ENCODE results near the gene TUBB1.

TUBB1 gene

DNA sequence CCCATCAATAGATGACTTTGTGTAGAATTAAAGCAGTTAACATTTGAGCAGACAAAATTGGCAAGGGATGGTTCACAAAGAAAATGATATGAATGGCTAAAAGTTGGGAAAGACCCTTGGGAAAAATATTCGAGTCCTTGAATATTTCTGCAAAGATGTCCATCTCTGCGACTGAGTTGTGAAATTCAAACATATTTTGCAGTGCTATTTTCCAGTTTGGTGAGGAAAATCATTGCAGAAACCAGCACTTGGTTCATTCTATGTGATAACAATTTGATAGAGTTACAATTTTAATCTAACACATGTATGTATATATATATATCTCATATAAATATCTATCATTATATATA is 29.4 kb downstream of the TUBB1 start:
- Histone ChIP-seq H3K27ac (ENCODE audit: low read depth, low read length) (no peak overlapping the region), H3K4me1 (ENCODE audit: insufficient read depth, low read length) (no peaks in the 10 kb centered on the region), H3K36me3 (ENCODE audit: insufficient read depth, low read length) (no peaks in the 10 kb centered on the region), H3K27me3 (ENCODE audit: control insufficient read depth in 1 of 2, insufficient read depth in 2 of 2, low read length in 2 of 2) (no peaks in the 10 kb centered on the region), H3K9me3 (ENCODE audit: low read length) (no peaks in the 10 kb centered on the region), H3K4me3 (ENCODE audit: low read depth in 1 of 2, low read length in 2 of 2) (no peak overlapping the region), H3K9ac (ENCODE audit: low read length) (no peak overlapping the region)

DNA sequence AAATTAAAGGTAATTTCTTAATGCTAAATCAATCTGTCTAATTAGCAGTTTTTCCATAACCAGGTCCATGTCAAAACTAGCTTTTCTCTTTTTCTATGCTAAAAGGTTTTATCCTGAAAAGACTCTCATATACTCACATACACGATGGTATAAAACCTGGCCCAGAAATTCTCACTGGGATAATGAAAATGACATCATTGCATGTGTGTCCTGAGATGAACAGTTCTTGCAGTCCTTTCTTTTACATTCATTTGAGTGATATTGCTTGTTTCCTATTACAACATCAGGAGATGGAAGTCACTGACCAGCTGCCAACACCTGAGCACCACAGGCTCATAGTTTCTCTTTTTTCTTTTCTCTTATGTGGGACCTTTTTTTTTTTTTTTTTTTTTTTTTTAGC is 31.2 kb downstream of the TUBB1 start:
- H3K27ac ChIP-seq (ENCODE audit: low read depth, low read length), result no peak overlapping the region
- no peaks in the 10 kb centered on the region for H3K9me3 ChIP-seq (ENCODE audit: low read length)
- no peaks in the 10 kb centered on the region for H3K36me3 ChIP-seq (ENCODE audit: insufficient read depth, low read length)
- H3K4me3 ChIP-seq (ENCODE audit: low read depth in 1 of 2, low read length in 2 of 2), result no peak overlapping the region
- no peak overlapping the region for H3K9ac ChIP-seq (ENCODE audit: low read length)
- no peaks in the 10 kb centered on the region for H3K27me3 ChIP-seq (ENCODE audit: control insufficient read depth in 1 of 2, insufficient read depth in 2 of 2, low read length in 2 of 2)
- no peaks in the 10 kb centered on the region for H3K4me1 ChIP-seq (ENCODE audit: insufficient read depth, low read length)

- H3K27me3 ChIP-seq (ENCODE audit: control insufficient read depth in 1 of 2, insufficient read depth in 2 of 2, low read length in 2 of 2), result no peaks in the 10 kb centered on the region
- H3K9me3 ChIP-seq (ENCODE audit: low read length), result no peaks in the 10 kb centered on the region
Observed at GRCh38 chr20:59051666-59052185, 32.5 kb downstream of the TUBB1 start.

DNA sequence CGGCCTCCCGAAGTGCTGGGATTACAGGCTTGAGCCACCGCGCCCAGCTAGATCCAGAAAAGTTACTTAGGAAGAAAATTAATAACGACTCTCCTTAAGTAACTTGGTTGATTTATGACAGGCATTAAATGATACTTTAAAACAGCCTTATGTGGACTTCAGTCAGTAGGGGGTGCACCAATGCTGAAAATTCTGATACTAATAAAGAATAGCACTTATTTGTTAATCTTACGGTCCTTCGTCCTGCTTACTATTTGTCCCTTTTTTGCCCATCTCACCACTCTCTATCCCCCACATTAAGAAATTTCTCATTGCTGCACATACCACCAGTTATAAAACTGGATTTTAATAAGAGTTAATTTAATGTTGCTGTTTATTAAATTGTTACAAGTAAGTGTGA is 36.1 kb downstream of the TUBB1 start:
- H3K4me3 ChIP-seq (ENCODE audit: low read depth in 1 of 2, low read length in 2 of 2), result no peak overlapping the region
- no peaks in the 10 kb centered on the region for H3K9me3 ChIP-seq (ENCODE audit: low read length)
- H3K36me3 ChIP-seq (ENCODE audit: insufficient read depth, low read length), result no peaks in the 10 kb centered on the region
- no peaks in the 10 kb centered on the region for H3K4me1 ChIP-seq (ENCODE audit: insufficient read depth, low read length)
- no peak overlapping the region for H3K9ac ChIP-seq (ENCODE audit: low read length)
- H3K27me3 ChIP-seq (ENCODE audit: control insufficient read depth in 1 of 2, insufficient read depth in 2 of 2, low read length in 2 of 2), result no peaks in the 10 kb centered on the region
- H3K27ac ChIP-seq (ENCODE audit: low read depth, low read length), result no peak overlapping the region

More at GRCh38 chr20:59051666-59052185, 32.5 kb downstream of the TUBB1 start:
- no peak overlapping the region for H3K27ac ChIP-seq (ENCODE audit: low read depth, low read length)
- H3K4me3 ChIP-seq (ENCODE audit: low read depth in 1 of 2, low read length in 2 of 2), result no peak overlapping the region
- H3K36me3 ChIP-seq (ENCODE audit: insufficient read depth, low read length), result no peaks in the 10 kb centered on the region
- no peak overlapping the region for H3K9ac ChIP-seq (ENCODE audit: low read length)
- H3K4me1 ChIP-seq (ENCODE audit: insufficient read depth, low read length), result no peaks in the 10 kb centered on the region

GRCh38 chr20:59062081-59062480 is 42.9 kb downstream of the TUBB1 start:
- Histone ChIP-seq H3K9me3 (ENCODE audit: low read length) (no peaks in the 10 kb centered on the region), H3K36me3 (ENCODE audit: insufficient read depth, low read length) (no peaks in the 10 kb centered on the region), H3K9ac (ENCODE audit: low read length) (no peak overlapping the region), H3K27ac (ENCODE audit: low read depth, low read length) (no peak overlapping the region), H3K27me3 (ENCODE audit: control insufficient read depth in 1 of 2, insufficient read depth in 2 of 2, low read length in 2 of 2) (no peaks in the 10 kb centered on the region), H3K4me1 (ENCODE audit: insufficient read depth, low read length) (peaks cover 13% of the 10 kb centered on the region), H3K4me3 (ENCODE audit: low read depth in 1 of 2, low read length in 2 of 2) (no peak overlapping the region)

DNA sequence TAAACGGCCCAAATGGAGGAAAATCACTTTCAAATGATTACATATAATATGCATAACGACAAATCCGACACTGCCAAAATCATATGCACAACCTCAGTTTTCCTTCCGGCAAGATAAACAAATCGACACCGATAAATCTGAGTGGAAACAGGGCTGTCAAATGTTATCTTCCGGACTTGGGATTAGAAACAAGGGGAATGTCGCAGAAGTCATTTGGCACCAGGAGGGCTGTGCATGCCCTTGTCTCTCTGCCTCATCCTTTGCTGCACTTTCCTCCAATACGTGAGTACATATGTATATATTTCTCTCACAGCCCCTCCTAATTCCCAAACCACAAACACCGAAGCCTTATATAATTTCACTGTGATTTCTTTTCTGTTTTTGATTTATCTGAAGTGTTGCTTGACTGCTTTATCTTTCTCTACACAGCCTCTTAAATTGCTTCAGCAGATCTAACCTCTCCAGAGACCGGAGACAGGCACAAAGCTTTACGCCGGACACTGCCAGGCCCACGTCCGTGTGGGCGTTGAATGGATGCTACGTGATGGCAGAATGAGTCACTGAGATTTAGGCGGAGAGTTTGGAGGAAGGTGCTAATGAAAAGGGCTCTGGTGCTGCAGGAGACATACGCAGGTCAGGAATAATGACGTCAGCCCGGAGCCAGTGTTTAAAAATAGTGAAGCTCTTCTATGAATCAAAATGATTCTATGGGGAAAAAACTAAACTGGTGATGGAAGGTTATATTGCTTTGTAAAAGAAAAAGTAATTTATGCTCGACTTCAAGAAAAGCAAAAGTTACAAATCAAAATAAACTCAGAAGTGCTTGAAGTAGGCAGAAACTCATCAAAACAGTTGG is 44.4 kb downstream of the TUBB1 start:
- H3K4me1 ChIP-seq (ENCODE audit: insufficient read depth, low read length), result peaks cover 13% of the 10 kb centered on the region
- H3K27ac ChIP-seq (ENCODE audit: low read depth, low read length), result peak overlapping the region; percentile 36
- H3K36me3 ChIP-seq (ENCODE audit: insufficient read depth, low read length), result no peaks in the 10 kb centered on the region
- peak overlapping the region; percentile 7 for H3K9ac ChIP-seq (ENCODE audit: low read length)
- H3K9me3 ChIP-seq (ENCODE audit: low read length), result no peaks in the 10 kb centered on the region
- peak overlapping the region in 1 of 2 donors; percentile 19 for H3K4me3 ChIP-seq (ENCODE audit: low read depth in 1 of 2, low read length in 2 of 2)
- no peaks in the 10 kb centered on the region for H3K27me3 ChIP-seq (ENCODE audit: control insufficient read depth in 1 of 2, insufficient read depth in 2 of 2, low read length in 2 of 2)

- H3K9me3 ChIP-seq (ENCODE audit: low read length), result no peaks in the 10 kb centered on the region
- peak overlapping the region in 1 of 2 donors; percentile 19 for H3K4me3 ChIP-seq (ENCODE audit: low read depth in 1 of 2, low read length in 2 of 2)
- no peaks in the 10 kb centered on the region for H3K36me3 ChIP-seq (ENCODE audit: insufficient read depth, low read length)
- peak overlapping the region; percentile 19 for H3K9ac ChIP-seq (ENCODE audit: low read length)
- peak overlapping the region; percentile 36 for H3K27ac ChIP-seq (ENCODE audit: low read depth, low read length)
- no peaks in the 10 kb centered on the region for H3K27me3 ChIP-seq (ENCODE audit: control insufficient read depth in 1 of 2, insufficient read depth in 2 of 2, low read length in 2 of 2)
- H3K4me1 ChIP-seq (ENCODE audit: insufficient read depth, low read length), result peaks cover 13% of the 10 kb centered on the region
Observed at GRCh38 chr20:59064214-59064722, 45.0 kb downstream of the TUBB1 start.

- no peak overlapping the region for H3K9ac ChIP-seq (ENCODE audit: low read length)
- no peak overlapping the region for H3K27ac ChIP-seq (ENCODE audit: low read depth, low read length)
- peaks cover 8% of the 10 kb centered on the region for H3K4me1 ChIP-seq (ENCODE audit: insufficient read depth, low read length)
- no peaks in the 10 kb centered on the region for H3K9me3 ChIP-seq (ENCODE audit: low read length)
- no peak overlapping the region for H3K4me3 ChIP-seq (ENCODE audit: low read depth in 1 of 2, low read length in 2 of 2)
- no peaks in the 10 kb centered on the region for H3K27me3 ChIP-seq (ENCODE audit: control insufficient read depth in 1 of 2, insufficient read depth in 2 of 2, low read length in 2 of 2)
- no peaks in the 10 kb centered on the region for H3K36me3 ChIP-seq (ENCODE audit: insufficient read depth, low read length)
Observed at GRCh38 chr20:59068534-59068933, 49.3 kb downstream of the TUBB1 start.

DNA sequence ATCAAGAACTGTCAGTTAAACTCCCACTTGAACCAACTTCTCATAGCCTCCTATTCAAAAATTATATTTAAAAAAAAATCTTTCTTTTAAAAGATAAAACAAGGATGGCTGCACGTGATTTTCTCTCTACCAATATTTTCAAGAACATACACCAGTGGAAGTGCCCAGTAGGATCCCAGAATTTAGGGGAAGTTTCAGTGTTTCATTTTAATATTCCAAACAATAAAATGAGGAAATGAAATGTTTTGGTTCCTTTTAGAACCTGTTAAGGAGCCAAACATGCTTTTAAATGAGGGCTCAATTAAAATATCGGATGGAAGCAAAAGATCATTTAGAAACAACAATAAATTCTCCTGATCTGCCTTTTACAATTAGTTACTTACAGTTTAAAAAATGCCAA is 49.8 kb downstream of the TUBB1 start:
- Histone ChIP-seq H3K27ac (ENCODE audit: low read depth, low read length) (no peak overlapping the region), H3K27me3 (ENCODE audit: control insufficient read depth in 1 of 2, insufficient read depth in 2 of 2, low read length in 2 of 2) (no peaks in the 10 kb centered on the region), H3K36me3 (ENCODE audit: insufficient read depth, low read length) (no peaks in the 10 kb centered on the region), H3K4me3 (ENCODE audit: low read depth in 1 of 2, low read length in 2 of 2) (no peak overlapping the region), H3K4me1 (ENCODE audit: insufficient read depth, low read length) (peaks cover 5% of the 10 kb centered on the region), H3K9ac (ENCODE audit: low read length) (no peak overlapping the region), H3K9me3 (ENCODE audit: low read length) (no peaks in the 10 kb centered on the region)

- Histone ChIP-seq H3K9ac (ENCODE audit: low read length) (no peak overlapping the region), H3K4me1 (ENCODE audit: insufficient read depth, low read length) (no peaks in the 10 kb centered on the region), H3K9me3 (ENCODE audit: low read length) (no peaks in the 10 kb centered on the region), H3K27me3 (ENCODE audit: control insufficient read depth in 1 of 2, insufficient read depth in 2 of 2, low read length in 2 of 2) (no peaks in the 10 kb centered on the region), H3K27ac (ENCODE audit: low read depth, low read length) (no peak overlapping the region), H3K4me3 (ENCODE audit: low read depth in 1 of 2, low read length in 2 of 2) (no peak overlapping the region), H3K36me3 (ENCODE audit: insufficient read depth, low read length) (no peaks in the 10 kb centered on the region)
Observed at GRCh38 chr20:59071216-59071615, 52.0 kb downstream of the TUBB1 start.

- Histone ChIP-seq H3K4me1 (ENCODE audit: insufficient read depth, low read length) (no peaks in the 10 kb centered on the region), H3K27me3 (ENCODE audit: control insufficient read depth in 1 of 2, insufficient read depth in 2 of 2, low read length in 2 of 2) (peaks cover 0 to 6% of the 10 kb centered on the region in 2 donors), H3K27ac (ENCODE audit: low read depth, low read length) (no peak overlapping the region), H3K4me3 (ENCODE audit: low read depth in 1 of 2, low read length in 2 of 2) (no peak overlapping the region), H3K9ac (ENCODE audit: low read length) (no peak overlapping the region), H3K9me3 (ENCODE audit: low read length) (no peaks in the 10 kb centered on the region), H3K36me3 (ENCODE audit: insufficient read depth, low read length) (no peaks in the 10 kb centered on the region)
Observed at GRCh38 chr20:59073582-59073981, 54.4 kb downstream of the TUBB1 start.

DNA sequence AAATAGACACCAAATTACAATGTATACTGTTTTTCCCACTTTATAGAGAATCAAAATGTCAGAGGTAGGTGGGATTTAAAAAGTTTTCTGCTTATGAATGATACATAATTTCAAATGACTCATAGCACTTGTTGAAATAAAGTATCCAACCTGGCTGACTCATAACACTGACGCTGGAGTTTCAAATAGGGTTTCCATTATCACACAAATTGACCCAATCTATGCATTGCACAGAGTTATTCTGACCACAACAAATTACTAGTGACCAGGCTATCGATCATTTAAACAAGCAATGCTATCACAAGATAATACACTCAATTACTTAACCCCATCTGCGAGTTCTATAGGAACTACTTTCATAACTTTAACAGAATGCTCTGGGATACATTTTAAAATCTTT is 55.2 kb downstream of the TUBB1 start:
- no peaks in the 10 kb centered on the region for H3K36me3 ChIP-seq (ENCODE audit: insufficient read depth, low read length)
- no peaks in the 10 kb centered on the region for H3K4me1 ChIP-seq (ENCODE audit: insufficient read depth, low read length)
- H3K9ac ChIP-seq (ENCODE audit: low read length), result no peak overlapping the region
- H3K9me3 ChIP-seq (ENCODE audit: low read length), result no peaks in the 10 kb centered on the region
- H3K27ac ChIP-seq (ENCODE audit: low read depth, low read length), result no peak overlapping the region
- H3K27me3 ChIP-seq (ENCODE audit: control insufficient read depth in 1 of 2, insufficient read depth in 2 of 2, low read length in 2 of 2), result peaks cover 0 to 6% of the 10 kb centered on the region in 2 donors
- H3K4me3 ChIP-seq (ENCODE audit: low read depth in 1 of 2, low read length in 2 of 2), result no peak overlapping the region
